IMR-90 (cell line): ENCODE measurements around the gene SOX30. TPM values are rescaled to one million over a fixed set of nuclear protein-coding genes. Genes with fewer than 3 reads are reported as not detected.

Source experiments
- ATAC-seq: fragments of 200-7000 bp; cut with Tn5 transposase; 2 replicates; pipeline ENCODE4 v1.9.1; 2020; ENCODE audit warnings: low read depth, mild to moderate bottlenecking, moderate library complexity
- BruUV-seq: library from RNA; stranded (reverse); fragments of 400-500 nt; replicated peaks from 2 replicates; lab custom pipeline; 2021; lab: Mats Ljungman, UMichigan
- CTCF ChIA-PET: fragments of 300-600 bp; formaldehyde crosslinking; extraction: SDS; loops from one replicate; lab custom pipeline; 2021; ENCODE audit warnings: antibody characterized with exemption; lab: Yijun Ruan, JAX
- POLR2A ChIA-PET: fragments of 300-600 bp; sonication (Branson Sonifier 250); formaldehyde crosslinking; loops from one replicate; lab custom pipeline; 2022; ENCODE audit warnings: antibody characterized with exemption; ENCODE audit not compliant: unreplicated experiment; lab: Charles Lee
- DNase-seq: peaks from one replicate; pipeline ENCODE4 v3.0.0; 2013
- H2AFZ ChIP-seq: replicated peaks from 2 replicates; pipeline ENCODE3; 2013; ENCODE audit warnings: low read length, mild to moderate bottlenecking; ENCODE audit not compliant: poor library complexity
- H2AK5ac ChIP-seq: 2 replicates; pipeline ENCODE4 v1.6.1; 2013; ENCODE audit warnings: low read depth, low read length, inconsistent platforms
- H2AK9ac ChIP-seq: replicated peaks from 2 replicates; pipeline ENCODE3; 2013; ENCODE audit warnings: mild to moderate bottlenecking, low read depth, low read length, moderate library complexity; ENCODE audit not compliant: poor library complexity
- H2BK120ac ChIP-seq: 2 replicates; pipeline ENCODE4 v1.6.1; 2013; ENCODE audit warnings: low read depth, low read length, inconsistent platforms
- H2BK15ac ChIP-seq: 3 replicates; pipeline ENCODE4 v1.6.1; 2013; ENCODE audit warnings: low read depth, low read length, inconsistent platforms
- H2BK20ac ChIP-seq: 2 replicates; pipeline ENCODE4 v1.6.1; 2013; ENCODE audit warnings: low read depth, mild to moderate bottlenecking, inconsistent platforms, low read length, moderate library complexity
- H2BK5ac ChIP-seq: 2 replicates; pipeline ENCODE4 v1.6.1; 2013; ENCODE audit warnings: mild to moderate bottlenecking, low read depth, low read length, inconsistent platforms; ENCODE audit not compliant: poor library complexity, severe bottlenecking
- H3K14ac ChIP-seq: replicated peaks from 2 replicates; pipeline ENCODE4 v1.6.1; 2013; ENCODE audit warnings: low read depth, low read length, inconsistent platforms
- H3K18ac ChIP-seq: 2 replicates; pipeline ENCODE4 v1.6.1; 2013; ENCODE audit warnings: low read depth, low read length, control low read depth
- H3K23ac ChIP-seq: 2 replicates; pipeline ENCODE4 v1.6.1; 2013; ENCODE audit warnings: low read depth, low read length, inconsistent platforms
- H3K27ac ChIP-seq: 2 replicates; pipeline ENCODE4 v1.5.1; 2013; ENCODE audit warnings: mild to moderate bottlenecking, control low read depth, low read length; ENCODE audit not compliant: insufficient read depth
- H3K27me3 ChIP-seq: 2 replicates; pipeline ENCODE4 v1.6.1; 2013; ENCODE audit warnings: low read length; ENCODE audit not compliant: control insufficient read depth, insufficient read depth
- H3K36me3 ChIP-seq: 2 replicates; pipeline ENCODE4 v1.6.1; 2013; ENCODE audit warnings: low read length, mixed read lengths; ENCODE audit not compliant: control insufficient read depth, insufficient read depth
- H3K4ac ChIP-seq: 2 replicates; pipeline ENCODE4 v1.6.1; 2013; ENCODE audit warnings: low read depth, low read length, inconsistent platforms
- H3K4me1 ChIP-seq: 2 replicates; pipeline ENCODE4 v1.6.1; 2013; ENCODE audit warnings: low read length, mixed read lengths; ENCODE audit not compliant: control insufficient read depth, insufficient read depth
- H3K4me2 ChIP-seq: 2 replicates; pipeline ENCODE4 v1.6.1; 2013; ENCODE audit warnings: low read depth, mild to moderate bottlenecking, control low read depth, low read length, moderate library complexity
- H3K4me3 ChIP-seq: 2 replicates; pipeline ENCODE4 v1.5.1; 2013; ENCODE audit warnings: low read depth, mild to moderate bottlenecking, control low read depth, low read length, moderate library complexity; ENCODE audit not compliant: insufficient read depth
- H3K56ac ChIP-seq: 2 replicates; pipeline ENCODE4 v1.6.1; 2013; ENCODE audit warnings: low read length, inconsistent platforms; ENCODE audit not compliant: insufficient read depth; ENCODE audit errors: extremely low read depth
- H3K79me1 ChIP-seq, 2 experiments: 2 replicates each; pipeline ENCODE4 v1.6.1; 2013; ENCODE audit warnings: low read length in 2 of 2, inconsistent platforms in 1 of 2, low read depth in 1 of 2
- H3K9ac ChIP-seq: 2 replicates; pipeline ENCODE4 v1.6.1; 2013; ENCODE audit warnings: low read depth, low read length, control low read depth
- H3K9me1 ChIP-seq: 2 replicates; pipeline ENCODE4 v1.6.1; 2013; ENCODE audit warnings: low read length, inconsistent platforms; ENCODE audit not compliant: insufficient read depth
- H3K9me3 ChIP-seq: 2 replicates; pipeline ENCODE4 v1.6.1; 2013; ENCODE audit warnings: low read length; ENCODE audit not compliant: control insufficient read depth, insufficient read depth
- H4K20me1 ChIP-seq: 2 replicates; pipeline ENCODE4 v1.6.1; 2013; ENCODE audit warnings: low read length, inconsistent platforms; ENCODE audit not compliant: insufficient read depth
- H4K5ac ChIP-seq: 2 replicates; pipeline ENCODE4 v1.6.1; 2013; ENCODE audit warnings: mild to moderate bottlenecking, low read depth, low read length, control low read depth
- H4K8ac ChIP-seq, 2 experiments: 2 replicates each; pipeline ENCODE4 v1.6.1; 2013; ENCODE audit warnings: low read depth in 2 of 2, low read length in 2 of 2, control low read depth in 1 of 2, inconsistent platforms in 1 of 2
- H4K91ac ChIP-seq: 2 replicates; pipeline ENCODE4 v1.6.1; 2013; ENCODE audit warnings: low read depth, low read length, inconsistent platforms; ENCODE audit not compliant: insufficient read depth
- FOS ChIP-seq: fragments of 150-350 bp; IDR thresholded peaks from 2 replicates; pipeline ENCODE4 v1.6.1; 2016; ENCODE audit warnings: low read depth, low read length
- POLR2A ChIP-seq: IDR thresholded peaks from 2 replicates; pipeline ENCODE4 v1.6.1; 2012; ENCODE audit warnings: mild to moderate bottlenecking, low read depth, low read length
- USF2 ChIP-seq: fragments of 150-350 bp; IDR thresholded peaks from 2 replicates; pipeline ENCODE4 v1.6.1; 2017; ENCODE audit warnings: mild to moderate bottlenecking, antibody characterized with exemption, low read length, low read depth
- WGBS, 2 experiments: methylation state at CpG; one replicate each; pipeline versions ENCODE4 v1.1.5 to v1.1.7; 2013; ENCODE audit warnings: missing lambda C conversion rate in 2 of 2; ENCODE audit not compliant: insufficient read length in 1 of 2; ENCODE audit errors: extremely low coverage in 2 of 2; 5-methylcytosine and 5-hydroxymethylcytosine counted together
- dilution Hi-C: fragments of 300-500 bp; cut with HindIII; formaldehyde crosslinking; loops from one replicate; pipeline ENCODE4 v1.14.3; 2018; ENCODE audit warnings: low sequenced_read_pairs; ENCODE audit not compliant: unreplicated experiment
- in situ Hi-C: fragments of 300-500 bp; cut with MboI; formaldehyde crosslinking; loops from 3 replicates; pipeline ENCODE4 v1.14.3; 2019; ENCODE audit warnings: low sequenced_read_pairs, inconsistent platforms, mixed read lengths
- intact Hi-C: fragments of 100-400 bp; cut with micrococcal nuclease; formaldehyde crosslinking; loops from 2 replicates; pipeline ENCODE4 v1.10.0; 2022
- polyA plus RNA-seq, 3 experiments: library from polyadenylated mRNA; depleted of rRNA; stranded (reverse); fragments of >200 nt; gene quantifications; 2 replicates each; pipeline ENCODE4 v1.2.3, GENCODE V29; 2012; ENCODE audit warnings: low replicate concordance in 1 of 3
- total RNA-seq: library from RNA; depleted of rRNA; stranded (reverse); fragments of >200 nt; gene quantifications from 2 replicates; pipeline ENCODE4 v1.2.3, GENCODE V29; 2012

SOX30 gene
- total and polyA plus RNA-seq, 2 of the 4 experiments (the other 2 are of a cell fraction): not detected

GRCh38 chr5:157608972-157609565, 43.2 kb downstream of the SOX30 start (continued):
- no peak for TF ChIP-seq POLR2A

- no peaks in the 10 kb centered on the region for H3K9me3 ChIP-seq
- no TSS peak for BruUV-seq
- ChIA-PET POLR2A (no interaction called here), CTCF (interaction anchor here (0.5 to 0.8 kb wide), 2 partner anchors 11 to 39 kb away, joined by 3 read pairs; no protein-coding TSS in a partner anchor)
- H3K18ac ChIP-seq: peak overlapping the region; percentile 48; the same call in 1 of the 2 replicates
- no peak overlapping the region for H2AK9ac ChIP-seq
- H4K8ac ChIP-seq: peak overlapping the region in 1 of 2 experiments; percentile 31; a peak in 1 of 4 replicates
- peak overlapping the region; percentile 65 for H2AFZ ChIP-seq
- 42% methylated on average over 2 of the region's 7 CpGs; no CpG with 5 or more reads in 1 of the 2 experiments for WGBS, 2 experiments
- ATAC-seq (peak; percentile 36), DNase-seq (peak; percentile 85)
- intact Hi-C loops: no loop called here
- H2BK20ac ChIP-seq: peak overlapping the region; percentile 72; the same call in 1 of the 2 replicates
- H3K36me3 ChIP-seq: no peaks in the 10 kb centered on the region
- H3K4me2 ChIP-seq: peak overlapping the region; percentile 27; the same call in 1 of the 2 replicates
- dilution Hi-C loops: no loop called here
- peak; percentile 60; the same call in 1 of the 2 replicates for TF ChIP-seq FOS
- no peak for TF ChIP-seq USF2
- H3K4ac ChIP-seq: peak overlapping the region; percentile 65
- H4K20me1 ChIP-seq: no peaks in the 10 kb centered on the region
- peak overlapping the region; percentile 73 for H2BK120ac ChIP-seq
- peak overlapping the region; percentile 65; the same call in 1 of the 2 replicates for H2AK5ac ChIP-seq
- H3K23ac ChIP-seq: peak overlapping the region; percentile 81; the same call in 1 of the 2 replicates
- H3K27ac ChIP-seq: no peak overlapping the region
- peak overlapping the region; percentile 85 for H2BK5ac ChIP-seq
- no peak overlapping the region; the same call in 1 of the 2 replicates for H4K5ac ChIP-seq
- H3K14ac ChIP-seq: no peak overlapping the region
- H2BK15ac ChIP-seq: peak overlapping the region; percentile 56; the same call in 1 of the 3 replicates
- no peaks in the 10 kb centered on the region for H3K27me3 ChIP-seq
- H3K4me3 ChIP-seq: no peak overlapping the region
- H3K79me1 ChIP-seq: no peaks in the 10 kb centered on the region; a peak in 1 of 4 replicates
- H3K4me1 ChIP-seq: peaks cover 13% of the 10 kb centered on the region
- H3K9me1 ChIP-seq: peaks cover 15% of the 10 kb centered on the region
- no peak overlapping the region for H3K9ac ChIP-seq
- peak overlapping the region; percentile 13; the same call in 1 of the 2 replicates for H3K56ac ChIP-seq
- peak overlapping the region; percentile 29 for H4K91ac ChIP-seq
- in situ Hi-C loops: no loop called here
Measured at GRCh38 chr5:157607371-157608161, 44.7 kb downstream of the SOX30 start.
